Body of pancreas (tissue), 4 donors: ENCODE measurements around the gene RIMS1. TPM values are rescaled to one million over a fixed set of nuclear protein-coding genes. Genes with fewer than 3 reads are reported as not detected.
A peak's percentile ranks its signal among the peaks of the same experiment; 100 is the strongest.

Source experiments
- ATAC-seq: fragments of 150-250 bp; one replicate; pipeline ENCODE4 v1.9.1; 2016
- DNase-seq, 4 donors: peaks; one replicate each; pipeline ENCODE4 v3.0.0-alpha.2; 2019
- H3K27ac ChIP-seq, 4 donors: fragments of 200-600 bp; sonication (generic); 1 replicate in 3 of 4; 2 replicates in 1 of 4; pipeline versions ENCODE4 v1.5.1 to v1.6.1; 2016 to 2019; ENCODE audit warnings: mild to moderate bottlenecking in 1 of 4, mixed read lengths in 1 of 4, moderate library complexity in 1 of 4
- H3K27me3 ChIP-seq, 2 donors: fragments of 200-600 bp; sonication (generic); one replicate each; pipeline ENCODE4 v1.6.0; 2016; ENCODE audit warnings: mild to moderate bottlenecking in 1 of 2
- H3K36me3 ChIP-seq, 2 donors: fragments of 200-600 bp; sonication (generic); replicated peaks in 1 of 2; 2 replicates each; pipeline ENCODE4 v1.5.1; 2016; ENCODE audit warnings: low read depth in 2 of 2; ENCODE audit not compliant: insufficient read depth in 1 of 2
- H3K4me1 ChIP-seq: fragments of 200-600 bp; sonication (generic); one replicate; pipeline ENCODE4 v1.6.0; 2016
- H3K4me3 ChIP-seq, 2 donors: fragments of 200-600 bp; sonication (generic); 1 replicate in 1 of 2; 2 replicates in 1 of 2; pipeline ENCODE4 v1.5.1; 2016 to 2019
- H3K9me3 ChIP-seq, 3 donors: fragments of 200-600 bp; sonication (generic); 1 replicate in 2 of 3; 2 replicates in 1 of 3; pipeline ENCODE4 v1.5.1; 2016
- POLR2A ChIP-seq, 3 donors: fragments of 450-650 bp; IDR thresholded peaks; one replicate each; pipeline ENCODE4 v1.6.1; 2016; ENCODE audit warnings: antibody characterized with exemption in 3 of 3, mild to moderate bottlenecking in 2 of 3
- WGBS, 2 donors: methylation state at CpG; one replicate each; pipeline ENCODE4 v1.1.5; 2017; 5-methylcytosine and 5-hydroxymethylcytosine counted together
- intact Hi-C: fragments of 100-400 bp; cut with DNase I; formaldehyde crosslinking; loops from one replicate; pipeline ENCODE4 v1.15.1; 2023
- total RNA-seq, 2 donors: library from RNA; depleted of rRNA; stranded (reverse); fragments of >200 nt; gene quantifications; one replicate each; pipeline ENCODE4 v1.1.0, GENCODE V29; 2016
- TF ChIP-seq, protein P1 (sequence below), 7 experiments: fragments of 450-650 bp in 4 of 7; fragments of 200-600 bp in 3 of 7; sonication (generic) in 3 of 7; IDR thresholded peaks; one replicate each; pipeline ENCODE4 v1.5.1; 2016 to 2019; ENCODE audit warnings: antibody characterized with exemption in 7 of 7

The RIMS1 gene
- total RNA-seq, 2 donors from 2014 or later: 0.78 to 5.9 TPM

DNA sequence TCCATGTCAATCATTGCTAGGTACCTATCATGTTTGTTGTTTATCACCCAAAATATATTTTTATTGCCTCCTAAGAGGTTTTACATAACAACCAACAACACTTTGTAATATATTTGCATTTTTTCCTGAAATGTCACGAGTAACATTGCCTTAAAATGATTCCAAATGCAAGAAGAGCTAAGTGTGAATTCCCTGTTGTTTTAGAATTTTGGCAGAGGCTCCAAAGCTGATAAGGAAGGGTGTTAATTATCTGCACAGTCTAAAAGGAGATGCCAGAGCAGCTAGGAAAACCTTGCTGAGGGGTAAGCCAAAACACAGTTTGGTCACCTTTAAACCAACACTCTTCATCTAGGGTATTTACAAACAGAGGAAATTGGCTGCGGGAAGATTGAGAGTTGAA is 533.6 kb downstream of the RIMS1 start:
- ATAC-seq (no peak), DNase-seq (no peak)
- TF ChIP-seq, protein P1, sequence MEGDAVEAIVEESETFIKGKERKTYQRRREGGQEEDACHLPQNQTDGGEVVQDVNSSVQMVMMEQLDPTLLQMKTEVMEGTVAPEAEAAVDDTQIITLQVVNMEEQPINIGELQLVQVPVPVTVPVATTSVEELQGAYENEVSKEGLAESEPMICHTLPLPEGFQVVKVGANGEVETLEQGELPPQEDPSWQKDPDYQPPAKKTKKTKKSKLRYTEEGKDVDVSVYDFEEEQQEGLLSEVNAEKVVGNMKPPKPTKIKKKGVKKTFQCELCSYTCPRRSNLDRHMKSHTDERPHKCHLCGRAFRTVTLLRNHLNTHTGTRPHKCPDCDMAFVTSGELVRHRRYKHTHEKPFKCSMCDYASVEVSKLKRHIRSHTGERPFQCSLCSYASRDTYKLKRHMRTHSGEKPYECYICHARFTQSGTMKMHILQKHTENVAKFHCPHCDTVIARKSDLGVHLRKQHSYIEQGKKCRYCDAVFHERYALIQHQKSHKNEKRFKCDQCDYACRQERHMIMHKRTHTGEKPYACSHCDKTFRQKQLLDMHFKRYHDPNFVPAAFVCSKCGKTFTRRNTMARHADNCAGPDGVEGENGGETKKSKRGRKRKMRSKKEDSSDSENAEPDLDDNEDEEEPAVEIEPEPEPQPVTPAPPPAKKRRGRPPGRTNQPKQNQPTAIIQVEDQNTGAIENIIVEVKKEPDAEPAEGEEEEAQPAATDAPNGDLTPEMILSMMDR (IDR thresholded peaks at IDR 0.05): no peak
- 76 to 87% methylated on average over 2 of the region's 2 CpGs for WGBS, 2 donors
- Histone ChIP-seq H3K4me3 (no peak overlapping the region), H3K36me3 (no peaks in the 10 kb centered on the region), H3K27ac (no peak overlapping the region), H3K9me3 (no peaks in the 10 kb centered on the region), H3K4me1 (no peaks in the 10 kb centered on the region), H3K27me3 (no peaks in the 10 kb centered on the region)
- intact Hi-C loops: loop anchor here (10.0 kb wide), 1 partner anchor 705 kb away; no protein-coding TSS in a partner anchor

DNA sequence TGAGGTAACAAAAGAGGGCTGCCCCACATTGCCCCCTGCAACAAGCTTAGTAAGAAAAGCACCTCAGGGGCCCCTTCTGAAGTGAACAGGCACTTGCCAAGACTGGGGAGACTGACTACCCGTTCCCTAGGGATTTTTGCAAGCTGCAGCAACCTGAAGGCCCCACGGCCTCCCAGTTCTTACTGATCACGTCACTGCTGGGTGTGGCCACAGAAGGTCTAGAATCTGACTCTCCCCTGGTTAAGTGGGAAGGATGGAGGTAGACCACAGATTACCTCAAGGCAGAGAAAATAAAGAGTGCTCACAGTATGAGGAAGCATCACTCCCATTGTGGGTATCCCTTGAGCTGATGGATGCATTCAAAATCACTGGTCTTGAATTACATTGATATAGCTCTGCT is 534.1 kb downstream of the RIMS1 start:
- WGBS, 2 donors: 79 to 89% methylated on average over 3 of the region's 3 CpGs
- ATAC-seq (no peak), DNase-seq (no peak)
- Histone ChIP-seq H3K27me3 (no peaks in the 10 kb centered on the region), H3K4me3 (no peak overlapping the region), H3K36me3 (no peaks in the 10 kb centered on the region), H3K9me3 (no peaks in the 10 kb centered on the region), H3K27ac (no peak overlapping the region), H3K4me1 (no peaks in the 10 kb centered on the region)
- TF ChIP-seq, protein P1 (IDR thresholded peaks at IDR 0.05): no peak
- intact Hi-C loops: no loop called here

DNA sequence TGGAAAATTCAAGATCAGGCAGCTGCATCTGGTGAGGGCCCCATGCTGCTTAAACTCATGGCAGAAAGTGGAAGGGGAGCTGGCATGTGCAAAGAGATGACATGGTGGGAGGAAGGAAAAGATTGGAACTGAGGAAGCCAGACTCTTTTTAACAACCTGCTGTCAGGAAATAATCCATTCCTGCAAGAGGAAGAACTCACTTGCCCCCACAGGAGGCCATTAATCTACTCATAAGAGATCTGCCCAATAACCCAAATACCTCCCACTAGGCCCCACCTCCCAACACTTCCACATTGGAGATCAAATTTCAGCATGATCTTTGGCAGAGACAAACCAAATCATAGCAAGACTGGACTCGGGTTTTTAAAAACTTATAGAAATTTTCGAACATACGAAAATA is 535.0 kb downstream of the RIMS1 start:
- no peaks in the 10 kb centered on the region for H3K36me3 ChIP-seq
- no peaks in the 10 kb centered on the region for H3K27me3 ChIP-seq
- TF ChIP-seq, protein P1 (IDR thresholded peaks at IDR 0.05): no peak
- no peak for TF ChIP-seq POLR2A (IDR thresholded peaks at IDR 0.05)
- no peak overlapping the region for H3K4me3 ChIP-seq
- H3K4me1 ChIP-seq: no peaks in the 10 kb centered on the region
- no peak for DNase-seq
- H3K9me3 ChIP-seq: no peaks in the 10 kb centered on the region
- no peak overlapping the region for H3K27ac ChIP-seq
- WGBS, 2 donors: 74 to 79% methylated on average over 3 of the region's 3 CpGs
- intact Hi-C loops: no loop called here
- ATAC-seq: no peak

DNA sequence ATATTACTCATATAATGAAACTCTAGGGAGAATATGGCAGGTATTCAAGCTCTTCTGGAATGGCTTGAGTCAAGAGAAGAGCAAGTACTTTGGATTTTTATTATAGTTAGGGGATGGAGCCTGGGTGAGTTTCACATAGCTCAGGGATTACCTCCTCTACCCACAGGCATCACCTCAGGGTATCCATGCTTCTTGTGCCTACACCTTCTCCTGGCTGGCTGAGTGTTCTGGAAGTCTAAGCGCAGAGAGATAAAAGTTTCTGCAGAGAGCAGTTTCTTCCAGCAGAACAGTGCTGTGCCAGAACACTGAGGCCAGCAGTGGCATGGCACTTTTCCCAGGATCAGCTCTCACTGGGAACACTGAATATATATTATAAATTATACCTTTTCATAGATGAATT is 535.8 kb downstream of the RIMS1 start:
- Histone ChIP-seq H3K4me3 (no peak overlapping the region), H3K9me3 (no peaks in the 10 kb centered on the region), H3K27me3 (no peaks in the 10 kb centered on the region), H3K4me1 (no peaks in the 10 kb centered on the region), H3K36me3 (no peaks in the 10 kb centered on the region), H3K27ac (no peak overlapping the region)
- DNase-seq: peak in 1 of 4 donors; percentile 51
- TF ChIP-seq, protein P1 (IDR thresholded peaks at IDR 0.05): peak in 1 of 7 experiments; percentile 8
- no peak for TF ChIP-seq POLR2A (IDR thresholded peaks at IDR 0.05)
- intact Hi-C loops: no loop called here
- 31 to 56% methylated on average over 1 of the region's 1 CpG for WGBS, 2 donors
- no peak for ATAC-seq

DNA sequence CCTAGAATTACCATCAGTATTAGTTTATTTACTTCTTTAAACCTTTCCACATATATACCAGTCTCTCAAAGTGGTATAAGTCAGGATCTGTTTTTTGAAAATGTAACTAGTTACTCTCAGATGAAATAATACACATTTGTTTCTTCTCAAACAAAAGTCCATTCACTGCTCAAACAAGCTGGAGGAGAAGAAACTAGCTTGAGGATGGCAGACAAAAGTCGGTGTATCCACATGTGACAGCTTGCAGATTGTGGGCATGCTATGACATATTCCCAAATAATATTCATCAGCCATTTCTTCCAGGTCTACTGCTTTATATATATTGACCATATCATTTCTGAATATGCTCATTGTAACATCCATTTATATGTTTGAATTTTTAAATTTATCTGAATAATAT is 538.1 kb downstream of the RIMS1 start:
- no peaks in the 10 kb centered on the region for H3K36me3 ChIP-seq
- no peak overlapping the region for H3K27ac ChIP-seq
- no peak overlapping the region for H3K4me3 ChIP-seq
- H3K4me1 ChIP-seq: no peaks in the 10 kb centered on the region
- DNase-seq: no peak
- H3K9me3 ChIP-seq: no peaks in the 10 kb centered on the region
- 53 to 63% methylated on average over 1 of the region's 1 CpG for WGBS, 2 donors
- no peak for TF ChIP-seq POLR2A (IDR thresholded peaks at IDR 0.05)
- TF ChIP-seq, protein P1 (IDR thresholded peaks at IDR 0.05): no peak
- H3K27me3 ChIP-seq: no peaks in the 10 kb centered on the region
- intact Hi-C loops: no loop called here
- ATAC-seq: no peak
